GM12878 (cell line): ENCODE data around the gene EHD1. TPM values are rescaled to one million over a fixed set of nuclear protein-coding genes. Genes with fewer than 3 reads are reported as not detected.

ENCODE experiments used
- ATAC-seq: fragments of 200-7000 bp; cut with Tn5 transposase; 3 replicates; pipeline ENCODE4 v1.9.1; 2020; ENCODE audit warnings: mild to moderate bottlenecking, moderate library complexity
- BruUV-seq: library from RNA; stranded (reverse); fragments of 400-500 nt; replicated peaks from 2 replicates; lab custom pipeline; 2021; lab: Mats Ljungman, UMichigan
- CTCF ChIA-PET: fragments of 300-600 bp; sonication (Branson Sonifier 250); formaldehyde crosslinking; extraction: SDS; loops from one replicate; lab custom pipeline; 2021; ENCODE audit warnings: inconsistent platforms; lab: Yijun Ruan, JAX
- POLR2A ChIA-PET: fragments of 350-600 bp; formaldehyde crosslinking; extraction: SDS; loops from one replicate; lab custom pipeline; 2021; ENCODE audit warnings: inconsistent platforms; lab: Charles Lee
- RAD21 ChIA-PET: fragments of 300-600 bp; sonication (Branson Sonifier 250); formaldehyde crosslinking; loops from one replicate; lab custom pipeline; 2023; ENCODE audit warnings: antibody characterized with exemption; ENCODE audit not compliant: unreplicated experiment; lab: Charles Lee
- SMC1A ChIA-PET: fragments of 300-600 bp; sonication (Branson Sonifier 250); formaldehyde crosslinking; loops from one replicate; lab custom pipeline; 2023; ENCODE audit not compliant: unreplicated experiment, uncharacterized antibody; lab: Charles Lee
- DNase-seq: peaks from one replicate; pipeline ENCODE4 v3.0.0-alpha.2; 2011; ENCODE audit warnings: low read depth, low spot score
- FAIRE-seq: peaks from 3 replicates; lab custom pipeline; 2011; peaks lifted over from hg19 to GRCh38; lab: Jason Lieb, UNC
- H2AFZ ChIP-seq: 2 replicates; pipeline ENCODE4 v1.6.0; 2011; ENCODE audit warnings: low read depth, low read length, control low read depth; ENCODE audit not compliant: control insufficient read depth
- H3K27ac ChIP-seq: 2 replicates; pipeline ENCODE4 v1.5.1; 2011; ENCODE audit warnings: control low read depth; ENCODE audit not compliant: control insufficient read depth, insufficient read depth
- H3K27me3 ChIP-seq, 2 experiments: replicated peaks in 1 of 2; 2 replicates each; pipeline versions ENCODE4 v1.6.0 to v1.6.1; 2011; ENCODE audit warnings: low read length in 1 of 2; ENCODE audit not compliant: control insufficient read depth in 2 of 2, insufficient read depth in 2 of 2
- H3K36me3 ChIP-seq, 2 experiments: 2 replicates each; pipeline ENCODE4 v1.5.1; 2011; ENCODE audit warnings: low read length in 1 of 2; ENCODE audit not compliant: control insufficient read depth in 2 of 2, insufficient read depth in 2 of 2
- H3K4me1 ChIP-seq: 2 replicates; pipeline ENCODE4 v1.6.1; 2011; ENCODE audit warnings: mild to moderate bottlenecking, low read length, moderate library complexity, mixed read lengths; ENCODE audit not compliant: control insufficient read depth, insufficient read depth
- H3K4me2 ChIP-seq: 2 replicates; pipeline ENCODE4 v1.6.0; 2011; ENCODE audit warnings: control low read depth; ENCODE audit not compliant: control insufficient read depth, insufficient read depth
- H3K4me3 ChIP-seq: fragments of 200-600 bp; sonication (generic); 2 replicates; pipeline ENCODE4 v1.5.1; 2016
- H3K79me2 ChIP-seq: 2 replicates; pipeline ENCODE4 v1.6.0; 2011; ENCODE audit warnings: low read length; ENCODE audit not compliant: control insufficient read depth, insufficient read depth
- H3K9ac ChIP-seq: 2 replicates; pipeline ENCODE4 v1.8.0; 2011; ENCODE audit warnings: low read length, control low read depth, mixed read lengths; ENCODE audit not compliant: control insufficient read depth, insufficient read depth
- H3K9me3 ChIP-seq: replicated peaks from 3 replicates; pipeline ENCODE4 v1.5.1; 2011; ENCODE audit warnings: mild to moderate bottlenecking, low read length; ENCODE audit not compliant: control insufficient read depth, insufficient read depth
- H4K20me1 ChIP-seq: 2 replicates; pipeline ENCODE4 v1.6.0; 2011; ENCODE audit not compliant: control insufficient read depth, insufficient read depth
- BHLHE40 ChIP-seq, 2 experiments: fragments of 450-650 bp in 1 of 2; IDR thresholded peaks; 2 replicates each; pipeline ENCODE4 v1.6.1; 2011 to 2017; ENCODE audit warnings: low read depth in 2 of 2, borderline replicate concordance in 1 of 2, improper control_type of control experiment in 1 of 2, low read length in 1 of 2, mild to moderate bottlenecking in 1 of 2
- MLLT1 ChIP-seq: fragments of 450-650 bp; IDR thresholded peaks from 2 replicates; pipeline ENCODE4 v1.6.1; 2016; ENCODE audit warnings: mild to moderate bottlenecking
- PRDM15 ChIP-seq: fragments of 450-650 bp; formaldehyde crosslinking; IDR thresholded peaks from 2 replicates; pipeline ENCODE4 v1.4.0; 2020; ENCODE audit warnings: mild to moderate bottlenecking, moderate library complexity
- WGBS: methylation state at CpG from one replicate; pipeline ENCODE4 v1.1.6; 2016; ENCODE audit warnings: low lambda C conversion rate; ENCODE audit not compliant: insufficient replicate concordance, insufficient coverage; ENCODE audit errors: missing lambda C conversion rate; 5-methylcytosine and 5-hydroxymethylcytosine counted together
- in situ Hi-C: fragments of 300-500 bp; cut with MboI; formaldehyde crosslinking; loops from 9 replicates; pipeline ENCODE4 v1.14.3; 2018; ENCODE audit warnings: mixed read lengths
- intact Hi-C: fragments of 100-400 bp; cut with micrococcal nuclease; formaldehyde crosslinking; loops from one replicate; pipeline ENCODE4 v1.14.2; 2022; ENCODE audit not compliant: unreplicated experiment
- polyA plus RNA-seq, 11 experiments: library from polyadenylated mRNA; depleted of rRNA in 4 of 11; unstranded in 6 of 11; stranded (reverse) in 5 of 11; fragments of >200 nt; fragmentation: Nextera tagmentation in 4 of 11; fragmentation: Illumina TruSeq in 1 of 11; extraction: Ambion mirVana in 4 of 11; extraction: Trizol in 1 of 11; gene quantifications; 1 replicate in 1 of 11; 2 replicates in 10 of 11; pipeline versions ENCODE4 v1.2.1 to v1.2.3, GENCODE V29; 2011 to 2016; ENCODE audit warnings: inconsistent platforms in 2 of 11, missing spikeins in 2 of 11, low read depth in 1 of 11
- total RNA-seq, 4 experiments: library from RNA; depleted of rRNA in 3 of 4; stranded (reverse); fragments of >200 nt in 3 of 4; fragmentation: Illumina TruSeq in 1 of 4; extraction: Trizol in 1 of 4; gene quantifications; 2 replicates each; pipeline versions ENCODE4 v1.2.1 to v1.2.3, GENCODE V29; 2013 to 2021

The EHD1 gene
- total and polyA plus RNA-seq, 10 of the 15 experiments (the other 5 are each of a cell fraction or from before 2014, with no cell fraction given), result 1.0 to 165 (median 66.5) TPM

GRCh38 chr11:64810891-64811272 lies 67.5 kb downstream of the EHD1 start:
- Histone ChIP-seq H3K9me3 (no peaks in the 10 kb centered on the region), H4K20me1 (no peaks in the 10 kb centered on the region), H3K4me2 (peak overlapping the region; percentile 84; the same call in 1 of the 2 replicates), H3K27me3 (no peaks in the 10 kb centered on the region), H3K4me1 (peaks cover 25% of the 10 kb centered on the region), H3K4me3 (peak overlapping the region; percentile 94; the same call in 1 of the 2 replicates), H3K36me3 (no peaks in the 10 kb centered on the region; a peak in 1 of 4 replicates), H3K79me2 (peaks cover 2% of the 10 kb centered on the region), H2AFZ (peak overlapping the region; percentile 80), H3K9ac (no peak overlapping the region), H3K27ac (no peak overlapping the region; the same call in 1 of the 2 replicates)
- 54% methylated on average over 16 of the region's 17 CpGs for WGBS
- ATAC-seq (peak; percentile 32), DNase-seq (no peak), FAIRE-seq (no peak)
- BruUV-seq, result no TSS peak
- intact Hi-C loops, result no loop called here
- TF ChIP-seq MLLT1 (peak; percentile 53; the same call in 1 of the 2 replicates), PRDM15 (CRISPR knock-in tag) (no peak), BHLHE40 (IDR thresholded peaks at IDR 0.05; ENCODE audit: borderline replicate concordance in 1 of 2, low read depth in 2 of 2, low read length in 1 of 2) (peak; percentile 31 to 40; a peak in 1 of 4 replicates)
- ChIA-PET POLR2A (interaction anchor here (0.7 to 1.5 kb wide), 8 partner anchors 9 to 113 kb away, joined by 3 to 8 read pairs (median 3); partner anchors contain the start of gene PPP2R5B), SMC1A (interaction anchor here (0.7 to 2.5 kb wide), 6 partner anchors 8 to 39 kb away, joined by 3 to 6 read pairs (median 4); partner anchors contain the start of gene MAP4K2), CTCF (interaction anchor here (0.8 to 1.6 kb wide), 3 partner anchors 11 to 122 kb away, joined by 3 to 6 read pairs (median 3); no protein-coding TSS in a partner anchor), RAD21 (interaction anchor here (1.1 to 1.7 kb wide), 4 partner anchors 11 to 67 kb away, joined by 3 to 6 read pairs (median 4); partner anchors contain the start of genes CDC42BPG and RASGRP2)
- in situ Hi-C loops, result no loop called here
